ENCODE measurements around the gene HNRNPLL.

GRCh38 chr2:38572167-38572566 is 30.6 kb downstream of the HNRNPLL start:
- TF ChIP-seq ZNF549 (tag by site-specific recombination; IDR thresholded peaks at IDR 0.05) (no peak), ZNF133 (tag by site-specific recombination; IDR thresholded peaks at IDR 0.05) (no peak), ZSCAN5A (tag by site-specific recombination; IDR thresholded peaks at IDR 0.05) (no peak), YY2 (tag by site-specific recombination; IDR thresholded peaks at IDR 0.05) (no peak), TCF7L2 (IDR thresholded peaks at IDR 0.05; ENCODE audit: borderline replicate concordance, low read depth, low read length) (no peak), CTCF (tag by site-specific recombination; IDR thresholded peaks at IDR 0.05) (no peak), ZNF514 (tag by site-specific recombination; IDR thresholded peaks at IDR 0.05) (no peak), ZBTB7A (tag by site-specific recombination; IDR thresholded peaks at IDR 0.05; ENCODE audit: low read depth) (no peak), ZNF704 (tag by site-specific recombination; IDR thresholded peaks at IDR 0.05) (no peak), ZNF292 (tag by site-specific recombination; IDR thresholded peaks at IDR 0.05; ENCODE audit: borderline replicate concordance, low read depth) (no peak), SETDB1 (IDR thresholded peaks at IDR 0.05; ENCODE audit: insufficient read length, low read length) (no peak), ZNF174 (tag by site-specific recombination; IDR thresholded peaks at IDR 0.05) (no peak)
- TF ChIP-seq, protein P1, sequence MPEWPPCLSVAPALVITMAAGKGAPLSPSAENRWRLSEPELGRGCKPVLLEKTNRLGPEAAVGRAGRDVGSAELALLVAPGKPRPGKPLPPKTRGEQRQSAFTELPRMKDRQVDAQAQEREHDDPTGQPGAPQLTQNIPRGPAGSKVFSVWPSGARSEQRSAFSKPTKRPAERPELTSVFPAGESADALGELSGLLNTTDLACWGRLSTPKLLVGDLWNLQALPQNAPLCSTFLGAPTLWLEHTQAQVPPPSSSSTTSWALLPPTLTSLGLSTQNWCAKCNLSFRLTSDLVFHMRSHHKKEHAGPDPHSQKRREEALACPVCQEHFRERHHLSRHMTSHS (tag by site-specific recombination; IDR thresholded peaks at IDR 0.05), result no peak

All from HEK293 (cell line).